ENCODE results near the gene NOL6. TPM values are rescaled to one million over a fixed set of nuclear protein-coding genes. Genes with fewer than 3 reads are reported as not detected.

NOL6 gene
- total and polyA plus RNA-seq, 10 of the 15 experiments (the other 5 are each of a cell fraction or from before 2014, with no cell fraction given): 8.3 to 53.2 (median 33.1) TPM

- CTCF ChIA-PET: interaction anchor here (2.0 to 4.0 kb wide), 3 partner anchors 10 to 28 kb away, joined by 5 to 35 read pairs (median 7); no protein-coding TSS in a partner anchor
These were observed 30.7 kb downstream of the NOL6 start for GRCh38 chr9:33443047-33443446.

DNA sequence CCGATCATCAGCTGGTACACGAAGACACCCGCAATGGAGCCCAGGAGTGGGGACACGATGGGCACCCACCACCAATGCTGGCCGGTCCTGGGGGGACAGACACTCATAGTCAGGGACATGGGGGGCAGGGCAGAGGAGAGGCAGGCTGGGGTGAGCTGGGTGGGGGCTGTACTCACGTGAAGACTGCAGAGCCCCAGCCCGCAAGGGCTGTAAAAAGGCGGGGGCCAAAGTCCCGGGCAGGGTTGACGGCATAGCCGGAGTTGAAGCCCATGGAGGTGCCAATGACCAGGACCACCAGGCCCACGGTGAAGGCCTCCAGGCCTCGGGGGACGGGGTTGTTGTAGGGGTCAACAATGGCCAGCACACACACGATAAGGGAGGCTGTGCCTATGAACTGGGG, 31.6 kb downstream of the NOL6 start:
- Histone ChIP-seq H3K27ac (ENCODE audit: control insufficient read depth, insufficient read depth) (no peak overlapping the region), H3K4me3 (no peak overlapping the region), H4K20me1 (ENCODE audit: control insufficient read depth, insufficient read depth) (no peaks in the 10 kb centered on the region), H3K4me1 (ENCODE audit: control insufficient read depth, insufficient read depth, low read length) (peaks cover 19% of the 10 kb centered on the region), H3K79me2 (ENCODE audit: control insufficient read depth, insufficient read depth, low read length) (no peaks in the 10 kb centered on the region), H3K27me3 (replicated peaks in 1 of 2; ENCODE audit: control insufficient read depth in 2 of 2, insufficient read depth in 2 of 2, low read length in 1 of 2) (peaks cover 0 to 5% of the 10 kb centered on the region in 2 experiments; a peak in 2 of 4 replicates), H3K4me2 (ENCODE audit: control insufficient read depth, insufficient read depth) (no peak overlapping the region), H3K9me3 (replicated peaks; ENCODE audit: control insufficient read depth, insufficient read depth, low read length) (no peaks in the 10 kb centered on the region), H3K36me3 (ENCODE audit: control insufficient read depth in 2 of 2, insufficient read depth in 2 of 2, low read length in 1 of 2) (no peaks in the 10 kb centered on the region), H2AFZ (ENCODE audit: control insufficient read depth, low read depth, low read length) (no peak overlapping the region), H3K9ac (ENCODE audit: control insufficient read depth, insufficient read depth, low read length) (no peak overlapping the region)
- WGBS (ENCODE audit: insufficient coverage, insufficient replicate concordance, low lambda C conversion rate, missing lambda C conversion rate): 49% methylated on average over 15 of the region's 15 CpGs
- no peak for DNase-seq (ENCODE audit: low read depth, low spot score)
- no TSS peak for BruUV-seq (replicated peaks)
- no peak for ATAC-seq
- ChIA-PET CTCF (interaction anchor here (0.8 to 4.0 kb wide), 3 partner anchors 11 to 37 kb away, joined by 3 to 35 read pairs (median 5); no protein-coding TSS in a partner anchor), POLR2A (no interaction called here), RAD21 (ENCODE audit: unreplicated experiment) (no interaction called here), SMC1A (ENCODE audit: uncharacterized antibody, unreplicated experiment) (interaction anchor here (1.0 kb wide), 1 partner anchor 11 kb away, joined by 3 read pairs; no protein-coding TSS in a partner anchor)
- in situ Hi-C loops (cut with MboI): no loop called here
- FAIRE-seq: no peak
- intact Hi-C loops (cut with micrococcal nuclease; ENCODE audit: unreplicated experiment): no loop called here
- TF ChIP-seq CHD1 (IDR thresholded peaks at IDR 0.05; ENCODE audit: low read depth, low read length) (no peak), STAT1 (conservative IDR thresholded peaks at IDR 0.05) (no peak), JUNB (IDR thresholded peaks at IDR 0.05) (no peak), NBN (IDR thresholded peaks at IDR 0.05) (no peak), HDGF (IDR thresholded peaks at IDR 0.05) (no peak), CEBPB (IDR thresholded peaks at IDR 0.05; ENCODE audit: borderline replicate concordance in 1 of 2, low read depth in 2 of 2, low read length in 2 of 2) (no peak), TCF7 (IDR thresholded peaks at IDR 0.05; ENCODE audit: borderline replicate concordance) (no peak)
- TF ChIP-seq, protein P1, sequence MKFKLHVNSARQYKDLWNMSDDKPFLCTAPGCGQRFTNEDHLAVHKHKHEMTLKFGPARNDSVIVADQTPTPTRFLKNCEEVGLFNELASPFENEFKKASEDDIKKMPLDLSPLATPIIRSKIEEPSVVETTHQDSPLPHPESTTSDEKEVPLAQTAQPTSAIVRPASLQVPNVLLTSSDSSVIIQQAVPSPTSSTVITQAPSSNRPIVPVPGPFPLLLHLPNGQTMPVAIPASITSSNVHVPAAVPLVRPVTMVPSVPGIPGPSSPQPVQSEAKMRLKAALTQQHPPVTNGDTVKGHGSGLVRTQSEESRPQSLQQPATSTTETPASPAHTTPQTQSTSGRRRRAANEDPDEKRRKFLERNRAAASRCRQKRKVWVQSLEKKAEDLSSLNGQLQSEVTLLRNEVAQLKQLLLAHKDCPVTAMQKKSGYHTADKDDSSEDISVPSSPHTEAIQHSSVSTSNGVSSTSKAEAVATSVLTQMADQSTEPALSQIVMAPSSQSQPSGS (IDR thresholded peaks at IDR 0.05; ENCODE audit: low read length): no peak

More at GRCh38 chr9:33443047-33443446, 30.7 kb downstream of the NOL6 start:
- H3K4me3 ChIP-seq: no peak overlapping the region
- peaks cover 28% of the 10 kb centered on the region for H3K4me1 ChIP-seq (ENCODE audit: control insufficient read depth, insufficient read depth, low read length)
- no peak for FAIRE-seq
- DNase-seq (ENCODE audit: low read depth, low spot score): no peak
- no peaks in the 10 kb centered on the region for H3K9me3 ChIP-seq (replicated peaks; ENCODE audit: control insufficient read depth, insufficient read depth, low read length)
- no peaks in the 10 kb centered on the region for H4K20me1 ChIP-seq (ENCODE audit: control insufficient read depth, insufficient read depth)
- POLR2A ChIA-PET: no interaction called here
- RAD21 ChIA-PET (ENCODE audit: unreplicated experiment): no interaction called here
- ATAC-seq: no peak
- H3K79me2 ChIP-seq (ENCODE audit: control insufficient read depth, insufficient read depth, low read length): no peaks in the 10 kb centered on the region
- H3K36me3 ChIP-seq (ENCODE audit: control insufficient read depth in 2 of 2, insufficient read depth in 2 of 2, low read length in 1 of 2): no peaks in the 10 kb centered on the region
- 64% methylated on average over 9 of the region's 9 CpGs for WGBS (ENCODE audit: insufficient coverage, insufficient replicate concordance, low lambda C conversion rate, missing lambda C conversion rate)
- in situ Hi-C loops (cut with MboI) (no loop called here), intact Hi-C loops (cut with micrococcal nuclease; ENCODE audit: unreplicated experiment) (no loop called here)
- TF ChIP-seq, protein P2, sequence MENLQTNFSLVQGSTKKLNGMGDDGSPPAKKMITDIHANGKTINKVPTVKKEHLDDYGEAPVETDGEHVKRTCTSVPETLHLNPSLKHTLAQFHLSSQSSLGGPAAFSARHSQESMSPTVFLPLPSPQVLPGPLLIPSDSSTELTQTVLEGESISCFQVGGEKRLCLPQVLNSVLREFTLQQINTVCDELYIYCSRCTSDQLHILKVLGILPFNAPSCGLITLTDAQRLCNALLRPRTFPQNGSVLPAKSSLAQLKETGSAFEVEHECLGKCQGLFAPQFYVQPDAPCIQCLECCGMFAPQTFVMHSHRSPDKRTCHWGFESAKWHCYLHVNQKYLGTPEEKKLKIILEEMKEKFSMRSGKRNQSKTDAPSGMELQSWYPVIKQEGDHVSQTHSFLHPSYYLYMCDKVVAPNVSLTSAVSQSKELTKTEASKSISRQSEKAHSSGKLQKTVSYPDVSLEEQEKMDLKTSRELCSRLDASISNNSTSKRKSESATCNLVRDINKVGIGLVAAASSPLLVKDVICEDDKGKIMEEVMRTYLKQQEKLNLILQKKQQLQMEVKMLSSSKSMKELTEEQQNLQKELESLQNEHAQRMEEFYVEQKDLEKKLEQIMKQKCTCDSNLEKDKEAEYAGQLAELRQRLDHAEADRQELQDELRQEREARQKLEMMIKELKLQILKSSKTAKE (IDR thresholded peaks at IDR 0.05; ENCODE audit: low read depth, poor library complexity, severe bottlenecking): no peak
- no peak for TF ChIP-seq POLR2A (IDR thresholded peaks at IDR 0.05; ENCODE audit: low read depth, low read length)
- TF ChIP-seq SUZ12 (IDR thresholded peaks at IDR 0.05; ENCODE audit: unreplicated experiment): no peak
- no peak for TF ChIP-seq HDAC2 (IDR thresholded peaks at IDR 0.05)
- no peak for TF ChIP-seq CHD1 (IDR thresholded peaks at IDR 0.05; ENCODE audit: low read depth, low read length)
- TF ChIP-seq YY1 (IDR thresholded peaks at IDR 0.05; ENCODE audit: low read depth, low read length): no peak
- no peak overlapping the region for H3K4me2 ChIP-seq (ENCODE audit: control insufficient read depth, insufficient read depth)
- SMC1A ChIA-PET (ENCODE audit: uncharacterized antibody, unreplicated experiment): no interaction called here
- no peak overlapping the region for H3K27ac ChIP-seq (ENCODE audit: control insufficient read depth, insufficient read depth)
- no TSS peak for BruUV-seq (replicated peaks)
- H3K9ac ChIP-seq (ENCODE audit: control insufficient read depth, insufficient read depth, low read length): no peak overlapping the region
- H3K27me3 ChIP-seq (replicated peaks in 1 of 2; ENCODE audit: control insufficient read depth in 2 of 2, insufficient read depth in 2 of 2, low read length in 1 of 2): peaks cover 0 to 5% of the 10 kb centered on the region in 2 experiments; a peak in 2 of 4 replicates
- H2AFZ ChIP-seq (ENCODE audit: control insufficient read depth, low read depth, low read length): no peak overlapping the region

All from GM12878 (cell line).